Measurements from ENCODE around the gene TM7SF2.
"Not testable (repeated sequence)": the region's sequence is repeated elsewhere in the genome, so short reads cannot be mapped to it uniquely, and the experiment has no call there.

TM7SF2 gene

DNA sequence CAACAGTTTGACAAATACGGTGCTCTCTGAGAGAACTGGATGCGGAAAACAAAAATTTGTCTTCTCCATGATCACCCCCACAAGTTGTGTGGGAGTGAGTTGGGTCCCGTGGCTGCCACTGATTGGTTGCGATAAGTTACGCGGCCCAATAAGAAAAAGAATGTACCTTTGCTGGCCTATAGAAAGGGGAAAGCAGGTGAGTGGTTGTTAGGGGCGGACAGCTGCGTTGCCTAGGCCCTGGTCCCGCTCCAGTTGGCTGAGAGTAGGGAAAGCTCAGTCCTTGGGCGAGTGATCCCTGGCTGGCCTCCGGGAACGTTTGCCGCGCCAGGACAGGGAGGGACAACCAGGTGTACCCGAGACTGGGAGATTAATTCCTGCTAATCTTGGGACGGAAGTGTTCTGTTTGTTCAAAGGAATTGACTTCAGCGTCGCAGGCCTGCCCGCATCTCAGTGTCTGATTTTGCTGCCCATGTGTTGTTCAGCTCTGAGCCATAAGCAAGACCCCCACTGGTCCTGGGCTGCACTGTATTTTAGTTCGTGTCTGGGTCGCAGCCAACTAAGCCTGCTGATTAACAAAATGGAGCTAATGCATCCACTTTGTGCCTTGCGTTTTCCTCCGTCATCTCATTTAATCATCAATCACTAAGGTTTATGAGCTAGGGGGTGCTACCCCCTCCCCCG is 23.4 kb downstream of the TM7SF2 start:
- peak overlapping the region; percentile 85 to 99 for H3K9ac ChIP-seq (ENCODE audit: low read depth in 1 of 2, low read length in 2 of 2)
- H3K36me3 ChIP-seq (ENCODE audit: control insufficient read depth in 1 of 2, insufficient read depth in 2 of 2, low read length in 2 of 2), result peaks cover 22 to 29% of the 10 kb centered on the region in 2 donors
- H3K4me1 ChIP-seq (ENCODE audit: control insufficient read depth in 1 of 2, insufficient read depth in 2 of 2, low read length in 2 of 2), result peaks cover 31 to 46% of the 10 kb centered on the region in 2 donors
- no peaks in the 10 kb centered on the region for H3K27me3 ChIP-seq (ENCODE audit: control insufficient read depth in 1 of 2, insufficient read depth in 2 of 2, low read length in 2 of 2)
- H3K4me3 ChIP-seq (ENCODE audit: low read depth in 1 of 2, low read length in 2 of 2), result peak overlapping the region; percentile 78 to 94
- no peaks in the 10 kb centered on the region for H3K9me3 ChIP-seq (ENCODE audit: control insufficient read depth in 1 of 2, low read length in 2 of 2)
- H3K27ac ChIP-seq (ENCODE audit: low read depth, low read length), result peak overlapping the region; percentile 97

DNA sequence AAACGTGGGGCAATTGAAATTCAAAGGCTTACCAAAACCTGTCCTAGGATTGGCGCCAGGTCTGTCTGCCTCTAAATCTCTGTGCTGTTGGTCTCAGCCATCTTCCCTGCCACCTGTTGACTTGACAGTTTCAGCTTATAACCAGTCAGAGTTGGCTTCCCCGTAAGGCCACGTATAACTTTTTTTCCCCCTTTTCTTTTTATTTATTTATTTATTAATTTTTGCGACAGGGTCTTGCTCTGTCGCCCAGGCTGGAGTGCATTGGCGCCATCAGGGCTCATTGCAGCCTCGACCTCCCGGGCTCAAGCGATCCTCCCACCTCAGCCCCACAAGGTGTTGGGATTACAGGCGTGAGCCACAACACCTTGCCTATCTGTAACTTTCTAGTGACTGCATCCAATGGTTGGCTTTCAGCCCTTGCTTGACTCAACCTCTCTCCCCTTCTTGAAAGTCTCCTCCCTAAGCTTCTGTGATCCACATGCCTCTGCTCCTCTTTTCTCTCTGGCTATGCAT is 24.0 kb downstream of the TM7SF2 start:
- Histone ChIP-seq H3K27ac (ENCODE audit: low read depth, low read length) (peak overlapping the region; percentile 97), H3K36me3 (ENCODE audit: control insufficient read depth in 1 of 2, insufficient read depth in 2 of 2, low read length in 2 of 2) (peaks cover 19 to 24% of the 10 kb centered on the region in 2 donors), H3K9ac (ENCODE audit: low read depth in 1 of 2, low read length in 2 of 2) (peak overlapping the region; percentile 85 to 99), H3K9me3 (ENCODE audit: control insufficient read depth in 1 of 2, low read length in 2 of 2) (no peaks in the 10 kb centered on the region), H3K4me3 (ENCODE audit: low read depth in 1 of 2, low read length in 2 of 2) (peak overlapping the region; percentile 78 to 94), H3K27me3 (ENCODE audit: control insufficient read depth in 1 of 2, insufficient read depth in 2 of 2, low read length in 2 of 2) (no peaks in the 10 kb centered on the region), H3K4me1 (ENCODE audit: control insufficient read depth in 1 of 2, insufficient read depth in 2 of 2, low read length in 2 of 2) (peaks cover 31 to 46% of the 10 kb centered on the region in 2 donors)

DNA sequence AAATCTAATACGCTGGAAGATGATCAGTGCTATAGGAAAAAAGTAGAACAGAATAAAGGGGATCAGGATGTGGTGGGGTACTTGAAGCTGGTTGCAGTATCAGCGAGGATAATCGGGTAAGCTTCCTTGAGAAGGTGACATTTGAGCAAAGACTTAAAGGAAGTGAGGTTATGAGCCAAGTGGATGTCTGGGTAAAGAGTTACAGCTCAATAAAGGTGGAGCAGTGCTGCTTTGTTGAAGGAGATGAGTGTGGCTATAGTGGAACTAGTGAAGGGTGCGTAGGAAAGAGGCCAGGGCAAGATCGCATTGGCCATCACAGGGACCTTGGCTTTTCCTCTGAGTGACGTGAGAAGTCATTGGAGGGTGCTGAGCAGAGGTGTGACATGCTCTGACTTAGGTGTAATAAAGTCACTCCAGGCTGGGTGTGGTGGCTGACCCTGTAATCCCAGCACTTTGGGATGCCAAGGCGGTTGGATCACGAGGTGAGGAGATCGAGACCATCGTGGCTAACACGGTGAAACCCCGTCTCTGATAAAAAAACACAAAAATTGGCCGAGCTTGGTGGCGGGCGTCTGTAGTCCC is 24.9 kb downstream of the TM7SF2 start:
- Histone ChIP-seq H3K4me1 (ENCODE audit: control insufficient read depth in 1 of 2, insufficient read depth in 2 of 2, low read length in 2 of 2) (peaks cover 31 to 37% of the 10 kb centered on the region in 2 donors), H3K9me3 (ENCODE audit: control insufficient read depth in 1 of 2, low read length in 2 of 2) (no peaks in the 10 kb centered on the region), H3K9ac (ENCODE audit: low read depth in 1 of 2, low read length in 2 of 2) (peak overlapping the region in 1 of 2 donors; percentile 19), H3K4me3 (ENCODE audit: low read depth in 1 of 2, low read length in 2 of 2) (no peak overlapping the region), H3K27ac (ENCODE audit: low read depth, low read length) (no peak overlapping the region), H3K36me3 (ENCODE audit: control insufficient read depth in 1 of 2, insufficient read depth in 2 of 2, low read length in 2 of 2) (peaks cover 10 to 15% of the 10 kb centered on the region in 2 donors), H3K27me3 (ENCODE audit: control insufficient read depth in 1 of 2, insufficient read depth in 2 of 2, low read length in 2 of 2) (no peaks in the 10 kb centered on the region)

DNA sequence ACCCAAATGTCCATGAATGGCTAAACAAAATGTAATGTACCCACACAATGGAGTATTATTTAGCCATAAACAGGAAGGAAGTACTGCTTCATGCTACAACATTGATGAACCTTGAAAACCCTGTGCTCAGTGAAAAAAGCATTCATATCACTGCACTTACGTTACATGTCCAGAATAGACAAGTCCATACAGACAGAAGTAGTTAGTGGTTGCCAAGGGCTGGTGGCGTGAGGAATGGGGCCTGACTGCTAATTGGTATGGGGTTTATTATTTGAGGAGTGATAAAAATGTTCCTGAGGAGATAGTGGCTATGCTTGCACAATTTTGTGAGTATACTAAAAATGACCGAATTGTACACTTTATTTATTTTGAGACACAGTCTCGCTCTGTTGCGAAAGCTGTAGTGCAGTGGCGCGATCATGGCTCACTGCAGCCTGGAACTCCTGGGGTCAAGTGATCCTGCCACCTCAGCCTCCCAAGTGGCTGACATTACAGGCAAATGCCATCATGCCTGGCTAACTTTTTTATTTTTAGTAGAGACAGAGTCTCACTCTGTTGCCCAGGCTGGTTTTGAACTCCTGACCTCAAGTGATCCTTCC is 30.3 kb downstream of the TM7SF2 start:
- Histone ChIP-seq H3K27ac (ENCODE audit: low read depth, low read length) (no peak overlapping the region), H3K27me3 (ENCODE audit: control insufficient read depth in 1 of 2, insufficient read depth in 2 of 2, low read length in 2 of 2) (no peaks in the 10 kb centered on the region), H3K9ac (ENCODE audit: low read depth in 1 of 2, low read length in 2 of 2) (no peak overlapping the region), H3K36me3 (ENCODE audit: control insufficient read depth in 1 of 2, insufficient read depth in 2 of 2, low read length in 2 of 2) (no peaks in the 10 kb centered on the region), H3K4me1 (ENCODE audit: control insufficient read depth in 1 of 2, insufficient read depth in 2 of 2, low read length in 2 of 2) (no peaks in the 10 kb centered on the region), H3K9me3 (ENCODE audit: control insufficient read depth in 1 of 2, low read length in 2 of 2) (no peaks in the 10 kb centered on the region), H3K4me3 (ENCODE audit: low read depth in 1 of 2, low read length in 2 of 2) (no peak overlapping the region)

DNA sequence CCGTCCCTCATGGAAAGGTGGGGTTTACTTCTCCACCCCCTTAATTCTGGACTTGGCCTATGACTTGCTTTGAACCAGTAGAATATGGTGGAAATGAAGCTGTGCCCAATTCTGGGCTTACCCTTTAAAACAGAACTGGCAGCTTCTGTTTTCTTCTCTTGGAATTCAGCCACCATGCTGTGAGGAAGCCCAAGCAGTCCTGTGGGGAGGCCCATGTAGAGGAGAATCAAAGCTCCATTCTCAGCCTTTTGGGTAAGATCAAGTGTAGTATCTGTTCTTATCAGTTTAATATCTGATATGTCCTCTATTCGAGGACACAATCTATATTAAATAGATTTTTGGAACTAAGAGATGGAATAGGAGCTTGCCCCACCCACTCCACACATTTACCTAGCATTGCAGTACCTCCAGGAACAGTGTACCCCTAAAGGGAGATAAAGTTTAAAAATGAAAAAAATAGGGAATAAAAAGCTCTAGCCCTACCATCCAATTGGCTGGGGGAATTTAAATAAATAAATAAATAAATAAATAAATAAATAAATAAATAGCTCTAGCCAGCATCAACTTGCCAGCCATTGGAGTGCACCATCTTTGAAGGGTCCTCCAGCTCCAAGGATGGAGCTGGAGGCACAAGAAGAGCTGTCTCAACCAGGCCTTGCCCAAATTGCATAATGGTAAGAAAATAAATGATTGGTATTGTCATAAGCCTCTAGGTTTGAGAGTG is 35.8 kb downstream of the TM7SF2 start:
- no peak overlapping the region for H3K27ac ChIP-seq (ENCODE audit: low read depth, low read length)
- H3K9ac ChIP-seq (ENCODE audit: low read depth in 1 of 2, low read length in 2 of 2), result no peak overlapping the region
- H3K9me3 ChIP-seq (ENCODE audit: control insufficient read depth in 1 of 2, low read length in 2 of 2), result peaks cover 3 to 5% of the 10 kb centered on the region in 2 donors
- H3K36me3 ChIP-seq (ENCODE audit: control insufficient read depth in 1 of 2, insufficient read depth in 2 of 2, low read length in 2 of 2), result no peaks in the 10 kb centered on the region
- H3K4me1 ChIP-seq (ENCODE audit: control insufficient read depth in 1 of 2, insufficient read depth in 2 of 2, low read length in 2 of 2), result peaks cover 8 to 17% of the 10 kb centered on the region in 2 donors
- H3K27me3 ChIP-seq (ENCODE audit: control insufficient read depth in 1 of 2, insufficient read depth in 2 of 2, low read length in 2 of 2), result no peaks in the 10 kb centered on the region
- no peak overlapping the region for H3K4me3 ChIP-seq (ENCODE audit: low read depth in 1 of 2, low read length in 2 of 2)

DNA sequence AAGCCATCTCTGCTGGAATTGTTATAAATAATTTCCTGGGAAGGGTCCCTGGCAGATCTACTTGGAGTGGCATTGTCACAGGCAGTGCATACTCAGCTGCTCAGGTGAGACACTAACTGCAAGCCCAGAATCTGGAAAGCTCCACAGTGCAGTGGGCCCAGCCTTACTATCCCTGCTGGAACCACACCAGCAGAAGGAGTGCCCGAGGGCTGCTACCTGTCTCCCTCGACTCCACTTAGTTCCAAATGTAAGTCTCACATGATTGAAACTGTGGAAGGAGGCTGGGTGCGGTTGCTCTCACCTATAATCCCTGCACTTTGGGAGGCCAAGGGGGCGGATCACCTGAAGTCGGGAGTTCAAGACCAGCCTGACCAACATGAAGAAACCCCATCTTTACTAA is 37.0 kb downstream of the TM7SF2 start:
- no peak overlapping the region for H3K9ac ChIP-seq (ENCODE audit: low read depth in 1 of 2, low read length in 2 of 2)
- H3K4me1 ChIP-seq (ENCODE audit: control insufficient read depth in 1 of 2, insufficient read depth in 2 of 2, low read length in 2 of 2), result peaks cover 8 to 17% of the 10 kb centered on the region in 2 donors
- H3K9me3 ChIP-seq (ENCODE audit: control insufficient read depth in 1 of 2, low read length in 2 of 2), result peaks cover 3 to 5% of the 10 kb centered on the region in 2 donors
- no peak overlapping the region for H3K4me3 ChIP-seq (ENCODE audit: low read depth in 1 of 2, low read length in 2 of 2)
- H3K36me3 ChIP-seq (ENCODE audit: control insufficient read depth in 1 of 2, insufficient read depth in 2 of 2, low read length in 2 of 2), result no peaks in the 10 kb centered on the region
- no peak overlapping the region for H3K27ac ChIP-seq (ENCODE audit: low read depth, low read length)
- no peaks in the 10 kb centered on the region for H3K27me3 ChIP-seq (ENCODE audit: control insufficient read depth in 1 of 2, insufficient read depth in 2 of 2, low read length in 2 of 2)

DNA sequence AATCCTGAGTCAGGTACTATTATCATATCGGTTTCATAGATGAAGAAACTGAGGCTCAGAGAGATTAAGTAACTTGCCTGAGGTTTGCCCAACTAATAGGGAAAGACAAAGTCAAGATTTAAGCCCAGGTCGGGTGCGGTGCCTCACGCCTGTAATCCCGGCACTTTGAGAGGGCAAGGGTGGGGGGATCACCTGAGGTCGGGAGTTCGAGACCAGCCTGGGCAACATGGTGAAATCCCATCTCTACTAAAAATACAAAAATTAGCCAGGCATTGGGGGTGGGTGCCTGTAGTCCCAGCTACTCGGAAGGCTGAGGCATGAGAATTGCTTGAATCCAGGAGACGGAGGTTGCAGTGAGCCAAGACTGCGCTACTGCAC is 38.4 kb downstream of the TM7SF2 start:
- not testable (repeated sequence) for H3K27me3 ChIP-seq (ENCODE audit: control insufficient read depth in 1 of 2, insufficient read depth in 2 of 2, low read length in 2 of 2); H3K27ac ChIP-seq (ENCODE audit: low read depth, low read length); H3K9ac ChIP-seq (ENCODE audit: low read depth in 1 of 2, low read length in 2 of 2); H3K36me3 ChIP-seq (ENCODE audit: control insufficient read depth in 1 of 2, insufficient read depth in 2 of 2, low read length in 2 of 2); H3K9me3 ChIP-seq (ENCODE audit: control insufficient read depth in 1 of 2, low read length in 2 of 2); H3K4me3 ChIP-seq (ENCODE audit: low read depth in 1 of 2, low read length in 2 of 2)
- H3K4me1 ChIP-seq (ENCODE audit: control insufficient read depth in 1 of 2, insufficient read depth in 2 of 2, low read length in 2 of 2), result peaks cover 8 to 17% of the 10 kb centered on the region in 2 donors

DNA sequence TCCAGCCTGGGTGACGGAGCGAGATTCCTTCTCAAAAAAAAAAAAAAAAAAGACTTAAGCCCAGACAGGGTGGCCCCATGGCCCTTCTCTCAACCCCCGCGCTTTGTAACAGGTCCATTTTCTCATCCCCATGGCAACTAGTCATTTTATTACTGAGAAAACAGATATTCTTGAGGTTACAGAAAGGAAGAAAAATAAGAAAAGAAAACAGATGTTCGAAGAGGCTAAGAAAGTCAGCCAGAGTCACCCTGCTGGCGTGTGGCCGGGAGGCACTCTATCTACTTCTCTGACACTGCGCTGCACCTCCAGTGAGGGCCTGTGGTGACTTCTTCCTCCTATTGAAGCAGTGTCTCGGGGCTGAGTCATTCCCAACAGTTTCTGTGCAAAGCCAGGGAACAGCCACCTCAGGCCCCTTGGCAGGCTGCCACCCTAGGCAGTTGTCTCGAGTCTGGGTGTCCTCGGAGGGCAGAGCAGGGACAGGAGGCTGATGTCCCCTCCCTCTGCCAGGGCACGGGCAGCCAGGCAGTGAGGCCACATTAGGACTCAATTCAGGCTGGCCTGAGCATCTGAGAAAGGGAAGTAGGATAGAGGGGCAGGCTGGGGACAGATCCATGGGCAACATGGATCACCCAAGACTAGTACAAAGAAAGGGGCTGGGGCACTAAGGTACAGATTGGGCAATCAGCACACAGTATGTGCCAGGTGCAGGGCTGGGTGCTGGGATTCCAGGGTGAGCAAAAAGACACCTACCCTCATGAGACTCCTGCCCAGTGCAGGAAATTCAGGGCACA is 39.0 kb downstream of the TM7SF2 start:
- Histone ChIP-seq H3K27me3 (ENCODE audit: control insufficient read depth in 1 of 2, insufficient read depth in 2 of 2, low read length in 2 of 2) (no peaks in the 10 kb centered on the region), H3K27ac (ENCODE audit: low read depth, low read length) (peak overlapping the region; percentile 26), H3K4me1 (ENCODE audit: control insufficient read depth in 1 of 2, insufficient read depth in 2 of 2, low read length in 2 of 2) (peaks cover 8 to 17% of the 10 kb centered on the region in 2 donors), H3K9me3 (ENCODE audit: control insufficient read depth in 1 of 2, low read length in 2 of 2) (peaks cover 3 to 5% of the 10 kb centered on the region in 2 donors), H3K4me3 (ENCODE audit: low read depth in 1 of 2, low read length in 2 of 2) (no peak overlapping the region), H3K9ac (ENCODE audit: low read depth in 1 of 2, low read length in 2 of 2) (peak overlapping the region in 1 of 2 donors; percentile 54), H3K36me3 (ENCODE audit: control insufficient read depth in 1 of 2, insufficient read depth in 2 of 2, low read length in 2 of 2) (no peaks in the 10 kb centered on the region)

DNA sequence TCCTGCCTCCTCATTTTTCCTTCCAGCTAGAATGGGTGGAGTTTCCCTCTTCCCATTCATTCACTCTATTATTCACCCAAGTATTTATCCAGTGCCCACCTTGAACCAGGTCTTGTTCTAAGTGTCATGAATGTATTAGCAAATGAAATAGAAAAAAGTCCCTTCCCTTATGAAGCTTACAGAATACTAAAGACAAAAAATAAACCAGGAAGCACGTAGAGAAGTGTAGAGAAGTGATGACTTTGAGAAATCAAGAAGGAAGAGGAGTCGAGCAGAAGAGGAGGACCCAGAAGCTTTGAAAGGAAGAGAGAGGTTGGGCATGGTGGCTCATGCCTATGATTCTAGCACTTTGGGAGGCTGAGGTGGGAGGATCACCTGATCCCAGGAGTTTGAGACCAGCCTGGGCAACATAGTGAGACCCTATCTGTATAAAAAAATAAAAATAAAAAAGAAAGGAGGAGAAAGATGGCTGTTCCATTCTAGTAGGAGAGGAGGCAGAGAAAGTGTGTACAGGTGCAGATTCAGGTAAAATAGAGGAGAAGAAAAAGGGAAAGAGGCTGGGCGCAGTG is 39.7 kb downstream of the TM7SF2 start:
- no peaks in the 10 kb centered on the region for H3K27me3 ChIP-seq (ENCODE audit: control insufficient read depth in 1 of 2, insufficient read depth in 2 of 2, low read length in 2 of 2)
- H3K36me3 ChIP-seq (ENCODE audit: control insufficient read depth in 1 of 2, insufficient read depth in 2 of 2, low read length in 2 of 2), result no peaks in the 10 kb centered on the region
- H3K9ac ChIP-seq (ENCODE audit: low read depth in 1 of 2, low read length in 2 of 2), result no peak overlapping the region
- H3K9me3 ChIP-seq (ENCODE audit: control insufficient read depth in 1 of 2, low read length in 2 of 2), result peaks cover 3 to 5% of the 10 kb centered on the region in 2 donors
- H3K4me3 ChIP-seq (ENCODE audit: low read depth in 1 of 2, low read length in 2 of 2), result no peak overlapping the region
- no peak overlapping the region for H3K27ac ChIP-seq (ENCODE audit: low read depth, low read length)
- peaks cover 8 to 17% of the 10 kb centered on the region in 2 donors for H3K4me1 ChIP-seq (ENCODE audit: control insufficient read depth in 1 of 2, insufficient read depth in 2 of 2, low read length in 2 of 2)

Measured in duodenal mucosa (tissue), 2 donors.